GM18858 (cell line): ENCODE measurements around the gene POLDIP2.

Source experiments
- ATAC-seq: cut with Tn5 transposase; IDR thresholded peaks from one replicate; pipeline ENCODE4 v1.9.1; 2021; ENCODE audit not compliant: unreplicated experiment

Gene POLDIP2

DNA sequence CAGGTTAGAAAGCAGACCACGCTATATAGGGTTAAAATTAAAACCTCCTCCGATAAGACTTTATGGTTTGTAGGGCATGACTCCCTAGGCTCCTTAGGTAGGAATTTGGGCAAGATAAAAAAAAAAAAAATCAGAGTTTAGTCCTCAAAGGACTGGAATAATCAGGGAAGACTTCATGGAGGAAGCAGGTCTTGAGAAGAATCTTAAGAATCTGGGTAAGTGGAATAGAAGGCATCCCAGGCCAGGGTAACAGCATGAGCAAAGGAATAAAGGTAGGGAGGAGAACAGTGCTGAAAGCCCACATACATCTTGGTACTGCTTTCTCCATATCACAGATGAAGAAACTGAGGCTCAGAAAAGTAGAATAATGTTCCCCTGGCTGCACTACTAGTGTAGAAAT, 33.2 kb upstream of the POLDIP2 start:
- no peak for ATAC-seq

DNA sequence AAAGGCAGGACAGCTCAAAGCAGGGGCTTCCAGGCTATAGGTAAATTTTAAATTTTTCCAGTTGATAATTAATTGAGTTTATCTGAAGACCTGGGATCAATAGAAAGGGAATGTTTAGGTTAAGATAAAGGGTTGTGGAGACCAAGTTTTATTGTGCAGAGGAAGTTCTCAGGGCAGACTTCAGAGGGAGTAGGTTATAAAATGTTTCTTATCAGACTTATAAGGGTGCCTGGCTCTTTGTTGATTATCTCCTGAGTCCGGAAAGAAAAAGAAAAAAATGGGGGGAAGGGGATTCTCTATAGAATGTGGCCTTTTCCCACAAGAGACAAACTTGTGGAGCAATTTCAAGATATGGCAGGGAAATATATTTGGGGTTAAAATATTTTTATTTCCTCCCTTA, 32.8 kb upstream of the POLDIP2 start:
- ATAC-seq, result no peak

DNA sequence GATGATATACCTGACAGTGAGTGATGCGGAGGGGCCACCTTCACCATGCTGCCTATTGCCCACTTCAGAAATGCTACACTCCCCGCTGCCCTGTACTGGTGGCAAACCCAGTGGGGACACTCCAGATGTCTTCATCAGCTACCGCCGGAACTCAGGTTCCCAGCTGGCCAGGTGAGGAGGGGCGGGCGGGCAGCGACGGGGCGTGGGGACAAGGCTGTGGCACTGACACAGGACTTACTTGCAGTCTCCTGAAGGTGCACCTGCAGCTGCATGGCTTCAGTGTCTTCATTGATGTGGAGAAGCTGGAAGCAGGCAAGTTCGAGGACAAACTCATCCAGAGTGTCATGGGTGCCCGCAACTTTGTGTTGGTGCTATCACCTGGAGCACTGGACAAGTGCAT, 30.8 kb upstream of the POLDIP2 start:
- no peak for ATAC-seq

DNA sequence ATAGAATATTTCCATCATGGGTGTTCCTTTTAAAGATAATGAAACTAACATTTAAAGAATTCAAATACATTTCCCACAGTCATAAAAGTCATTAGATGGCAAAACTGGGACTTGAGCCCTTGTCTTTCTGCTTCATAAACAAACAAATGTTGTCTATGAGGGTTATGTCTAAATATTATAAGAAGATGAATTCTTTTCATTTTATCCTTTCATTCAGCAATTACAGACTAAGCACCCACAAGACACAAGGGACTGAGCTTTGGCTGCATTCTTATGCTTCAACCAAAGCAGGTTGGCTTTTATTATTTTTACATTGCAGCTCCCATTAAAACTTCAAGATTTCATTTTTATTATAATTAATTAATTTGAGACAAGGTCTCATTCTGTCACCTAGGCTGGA, 29.1 kb upstream of the POLDIP2 start:
- ATAC-seq, result no peak

DNA sequence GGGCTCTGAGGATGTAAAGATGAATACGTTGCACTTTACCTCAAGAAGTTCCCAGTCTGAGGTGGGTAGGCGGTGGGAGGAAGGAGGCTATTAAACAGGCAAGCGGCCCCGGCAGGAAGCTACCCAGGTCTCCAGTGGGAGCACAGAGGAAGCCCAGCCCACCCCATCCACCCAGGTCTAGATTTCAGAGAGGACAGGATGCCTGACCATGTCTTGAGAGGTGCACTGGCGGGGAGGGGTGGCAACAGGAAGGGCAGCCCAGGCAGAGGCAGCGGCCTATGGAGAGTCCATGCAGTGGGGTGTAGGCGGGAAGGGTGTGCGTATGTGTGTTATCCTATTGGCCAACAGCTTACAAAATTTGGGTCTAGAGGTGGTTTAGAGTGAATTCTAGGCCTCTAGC, 28.1 kb upstream of the POLDIP2 start:
- ATAC-seq, result no peak

DNA sequence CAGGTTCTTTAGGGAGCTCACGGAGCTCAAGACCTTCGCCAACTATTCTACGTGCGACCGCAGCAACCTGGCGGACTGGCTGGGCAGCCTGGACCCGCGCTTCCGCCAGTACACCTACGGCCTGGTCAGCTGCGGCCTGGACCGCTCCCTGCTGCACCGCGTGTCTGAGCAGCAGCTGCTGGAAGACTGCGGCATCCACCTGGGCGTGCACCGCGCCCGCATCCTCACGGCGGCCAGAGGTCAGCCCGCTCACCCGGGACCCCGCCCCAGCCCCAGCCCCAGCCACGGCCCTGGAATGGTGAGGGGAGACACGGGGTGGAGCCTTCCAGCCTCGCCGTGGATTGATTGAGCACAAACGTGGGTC, 27.7 kb upstream of the POLDIP2 start:
- no peak for ATAC-seq

DNA sequence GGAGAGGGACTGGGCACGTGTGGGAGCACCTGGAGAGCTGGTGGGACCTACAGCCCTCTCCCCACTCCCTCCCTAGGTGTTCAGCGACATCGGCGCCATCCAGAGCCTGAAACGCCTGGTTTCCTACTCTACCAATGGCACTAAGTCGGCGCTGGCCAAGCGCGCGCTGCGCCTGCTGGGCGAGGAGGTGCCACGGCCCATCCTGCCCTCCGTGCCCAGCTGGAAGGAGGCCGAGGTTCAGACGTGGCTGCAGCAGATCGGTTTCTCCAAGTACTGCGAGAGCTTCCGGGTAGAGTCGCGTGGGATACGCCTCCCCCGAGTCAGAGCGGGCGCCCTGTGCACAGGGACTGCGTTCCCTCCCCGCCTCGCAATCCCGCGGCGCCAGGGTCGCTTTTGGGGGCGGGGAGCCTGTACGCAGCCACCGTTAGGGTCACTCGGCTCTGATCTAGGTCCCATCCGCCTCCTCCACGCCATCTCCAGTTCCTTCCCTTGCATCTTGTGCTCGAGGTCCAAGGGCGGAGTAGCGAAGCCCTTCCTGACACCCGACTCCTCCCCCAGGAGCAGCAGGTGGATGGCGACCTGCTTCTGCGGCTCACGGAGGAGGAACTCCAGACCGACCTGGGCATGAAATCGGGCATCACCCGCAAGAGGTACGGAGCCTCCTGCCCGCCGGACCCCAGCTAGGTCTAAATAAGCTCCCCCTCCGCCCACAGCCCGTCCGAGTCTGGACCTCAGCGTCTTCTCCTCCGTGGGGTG, 27.1 kb upstream of the POLDIP2 start:
- ATAC-seq, result no peak

DNA sequence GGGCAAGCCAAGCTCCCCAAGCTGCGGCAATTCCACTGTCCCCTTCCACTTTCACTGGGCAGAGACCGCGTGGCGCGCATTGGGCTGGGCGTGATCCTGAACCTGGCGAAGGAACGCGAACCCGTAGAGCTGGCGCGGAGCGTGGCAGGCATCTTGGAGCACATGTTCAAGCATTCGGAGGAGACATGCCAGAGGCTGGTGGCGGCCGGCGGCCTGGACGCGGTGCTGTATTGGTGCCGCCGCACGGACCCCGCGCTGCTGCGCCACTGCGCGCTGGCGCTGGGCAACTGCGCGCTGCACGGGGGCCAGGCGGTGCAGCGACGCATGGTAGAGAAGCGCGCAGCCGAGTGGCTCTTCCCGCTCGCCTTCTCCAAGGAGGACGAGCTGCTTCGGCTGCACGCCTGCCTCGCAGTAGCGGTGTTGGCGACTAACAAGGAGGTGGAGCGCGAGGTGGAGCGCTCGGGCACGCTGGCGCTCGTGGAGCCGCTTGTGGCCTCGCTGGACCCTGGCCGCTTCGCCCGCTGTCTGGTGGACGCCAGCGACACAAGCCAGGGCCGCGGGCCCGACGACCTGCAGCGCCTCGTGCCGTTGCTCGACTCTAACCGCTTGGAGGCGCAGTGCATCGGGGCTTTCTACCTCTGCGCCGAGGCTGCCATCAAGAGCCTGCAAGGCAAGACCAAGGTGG, 24.0 kb upstream of the POLDIP2 start:
- no peak for ATAC-seq

DNA sequence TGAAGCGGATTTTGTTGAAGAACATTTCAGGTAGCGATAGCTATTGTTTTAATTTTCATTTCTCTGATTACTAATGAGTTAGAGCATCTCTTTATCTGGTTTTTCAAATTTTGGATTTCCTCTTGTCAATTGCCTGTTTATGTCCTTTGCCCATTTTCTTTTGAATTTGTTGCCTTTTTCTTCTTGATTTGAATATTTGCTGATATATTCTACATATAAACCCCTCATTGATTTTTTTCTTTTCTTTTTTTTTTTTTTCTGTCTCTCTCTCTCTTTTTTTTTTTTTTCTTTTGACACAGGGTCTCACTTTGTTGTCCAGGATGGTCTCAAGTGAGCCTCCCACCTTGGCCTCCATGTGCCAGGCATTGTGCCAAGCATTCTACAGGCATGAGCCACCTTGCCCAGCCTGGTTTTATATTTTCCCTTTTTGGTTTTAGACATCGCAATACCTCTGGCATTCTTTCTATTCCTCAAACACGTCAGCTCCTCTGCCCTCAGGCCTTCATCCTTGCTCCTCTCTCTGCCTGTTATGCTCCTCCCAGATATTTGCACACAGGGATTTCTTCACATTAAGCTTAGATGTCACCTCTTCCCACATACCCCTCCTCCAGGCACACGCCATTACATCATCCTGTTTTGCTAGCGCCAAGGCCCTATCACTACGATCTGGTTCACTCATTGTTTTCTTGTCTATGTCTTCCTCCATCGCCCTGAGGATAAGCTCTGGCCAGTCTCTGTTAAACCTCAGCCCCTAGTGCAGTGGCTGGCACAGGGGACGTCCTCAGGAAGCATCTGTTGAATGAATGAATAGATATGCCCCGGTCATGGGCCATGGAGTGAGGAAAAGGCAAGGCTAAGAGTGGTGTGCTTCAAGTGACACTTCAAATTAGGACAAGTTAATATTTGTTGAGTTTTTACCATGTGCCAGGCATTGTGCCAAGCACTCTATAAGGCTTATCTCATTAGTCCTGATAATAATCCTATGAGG, 22.8 kb upstream of the POLDIP2 start:
- ATAC-seq, result no peak

DNA sequence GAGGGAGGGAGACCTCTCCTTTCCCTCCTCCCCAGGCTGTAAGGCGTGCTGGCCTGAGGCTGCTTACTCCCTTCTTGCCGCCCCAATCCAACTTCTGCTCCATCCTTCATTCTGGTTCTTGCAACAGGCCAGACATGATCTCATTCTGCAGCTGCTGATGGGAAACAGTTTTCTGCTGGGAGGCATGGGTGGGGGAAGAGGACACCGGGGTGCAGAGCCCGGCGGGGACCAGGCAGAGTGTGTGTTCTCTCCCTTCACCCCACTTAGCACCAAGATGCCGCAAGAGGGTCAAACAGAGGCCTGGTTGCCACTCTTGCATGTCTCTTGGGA, 15.6 kb upstream of the POLDIP2 start:
- ATAC-seq, result no peak

DNA sequence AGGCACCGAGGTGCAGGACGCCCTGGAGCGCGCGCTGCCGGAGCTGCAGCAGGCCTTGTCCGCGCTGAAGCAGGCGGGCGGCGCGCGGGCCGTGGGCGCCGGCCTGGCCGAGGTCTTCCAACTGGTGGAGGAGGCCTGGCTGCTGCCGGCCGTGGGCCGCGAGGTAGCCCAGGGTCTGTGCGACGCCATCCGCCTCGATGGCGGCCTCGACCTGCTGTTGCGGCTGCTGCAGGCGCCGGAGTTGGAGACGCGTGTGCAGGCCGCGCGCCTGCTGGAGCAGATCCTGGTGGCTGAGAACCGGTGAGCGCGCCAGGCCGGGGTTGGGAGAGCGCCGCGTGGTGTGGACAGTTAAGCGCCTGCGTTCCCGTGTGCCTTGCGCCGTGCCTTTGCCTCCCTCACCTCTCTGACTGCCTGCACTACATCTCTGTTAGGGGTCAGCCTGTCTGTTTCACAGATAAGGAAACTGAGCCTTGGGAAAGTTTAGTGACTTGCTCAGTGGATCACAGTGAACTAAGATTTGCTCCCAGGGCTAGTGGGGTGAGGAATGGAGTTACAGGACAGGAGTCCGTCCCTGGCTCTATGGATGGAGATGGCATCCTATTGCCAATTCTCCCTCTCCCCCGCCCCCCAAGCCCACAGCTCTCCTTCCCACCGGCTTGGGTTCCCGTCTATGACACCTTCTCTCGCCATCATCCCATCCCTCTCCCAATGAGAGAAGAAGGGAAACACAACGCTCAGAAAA, 15.0 kb upstream of the POLDIP2 start:
- ATAC-seq, result no peak

DNA sequence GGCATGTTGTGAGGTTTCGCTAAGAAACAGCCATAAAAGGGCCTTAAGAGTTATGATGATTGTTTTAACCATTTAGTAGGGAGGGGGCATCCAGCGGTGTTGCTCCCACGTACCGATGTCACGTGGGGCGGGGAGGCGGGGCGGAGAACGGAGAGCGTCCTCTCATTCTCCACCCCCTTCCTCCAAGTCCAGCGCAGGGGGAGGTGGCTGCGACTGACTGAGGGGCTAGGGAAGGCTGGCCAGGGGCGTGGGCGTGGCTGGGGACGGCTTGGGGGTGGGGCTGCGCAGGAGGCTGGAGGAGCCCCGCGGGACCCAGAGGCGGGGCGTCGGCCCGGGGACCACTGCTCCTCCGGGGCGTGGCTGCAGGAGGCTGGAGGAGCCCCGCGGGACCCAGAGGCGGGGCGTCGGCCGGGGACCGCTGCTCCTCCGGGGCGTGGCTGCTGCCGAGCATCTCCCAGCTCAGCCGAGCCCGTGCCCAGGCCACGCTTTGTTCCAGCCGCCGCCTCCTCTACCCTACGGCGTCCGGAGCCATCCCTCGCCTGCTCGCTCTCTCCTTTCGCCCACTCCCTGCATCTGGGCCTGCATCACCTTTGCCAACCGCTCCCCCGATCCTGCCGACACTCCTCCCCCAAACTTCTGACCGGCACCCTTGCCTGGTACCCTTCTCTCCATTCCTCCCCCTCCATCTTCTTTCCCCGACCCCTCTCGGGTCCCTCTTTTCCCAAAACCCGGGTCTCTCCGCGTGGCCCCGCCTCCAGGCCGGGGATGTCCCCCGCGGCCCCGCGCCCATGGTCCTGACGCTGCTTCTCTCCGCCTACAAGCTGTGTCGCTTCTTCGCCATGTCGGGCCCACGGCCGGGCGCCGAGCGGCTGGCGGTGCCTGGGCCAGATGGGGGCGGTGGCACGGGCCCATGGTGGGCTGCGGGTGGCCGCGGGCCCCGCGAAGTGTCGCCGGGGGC, 14.2 kb upstream of the POLDIP2 start, which contains the start of gene SARM1:
TSS of gene SARM1 (plus strand) at position 450 of the 958 bp plus-strand sequence. CDS start at position 789, 339 bp downstream.
- peak; percentile 60 for ATAC-seq

DNA sequence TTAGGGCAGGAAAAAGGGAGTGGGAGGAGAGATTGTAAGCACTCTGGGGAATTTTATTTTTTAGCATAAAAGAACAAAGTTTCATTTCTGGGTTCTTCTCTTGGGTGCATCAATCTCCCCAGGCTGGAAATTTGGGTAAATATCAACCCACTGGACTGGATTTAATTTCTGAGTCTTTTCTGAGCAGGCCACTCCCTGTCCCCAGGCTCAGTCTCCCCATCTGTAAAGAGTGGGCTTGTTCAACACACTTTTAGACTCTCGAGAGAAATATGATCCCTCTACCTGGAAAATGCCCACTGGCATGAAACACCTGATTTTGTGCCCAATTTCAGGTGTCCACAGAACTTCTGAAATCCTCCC, 13.4 kb upstream of the POLDIP2 start:
- ATAC-seq, result no peak

DNA sequence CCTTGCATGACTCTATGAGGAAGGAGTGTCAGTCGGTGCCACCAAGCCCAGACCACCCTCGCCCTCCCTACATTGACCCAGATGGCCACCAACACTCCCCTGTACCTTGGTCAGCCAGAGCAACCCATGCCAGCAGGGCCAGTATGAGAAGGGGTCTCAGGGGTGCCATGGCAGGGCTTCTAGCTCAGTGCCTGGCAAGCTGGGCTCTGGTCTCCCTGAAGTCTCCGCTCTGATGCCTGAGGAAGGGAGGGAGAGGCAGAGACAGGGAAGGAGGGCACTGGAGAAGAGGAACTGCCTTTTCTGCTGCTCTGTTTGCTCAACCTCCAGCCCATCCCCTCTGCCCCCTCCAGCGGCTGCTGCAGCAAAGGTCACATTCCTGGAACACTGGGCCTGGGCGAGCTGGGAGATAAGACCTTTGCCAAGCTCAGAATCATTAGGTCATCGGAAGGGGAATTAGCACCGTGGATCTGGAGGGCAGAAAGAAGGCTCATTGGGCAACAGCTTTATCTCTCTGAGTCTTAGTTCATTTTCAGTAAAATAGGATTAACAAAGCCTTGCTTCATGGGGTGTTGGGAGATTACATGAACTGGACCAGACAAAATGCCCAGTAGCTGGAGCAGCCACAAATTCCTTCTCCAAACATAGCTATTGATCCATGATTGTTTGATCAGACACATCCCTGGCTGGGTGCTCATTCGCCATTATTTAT, 12.9 kb upstream of the POLDIP2 start, which contains the start of gene VTN:
TSS of gene VTN (minus strand) at position 273 of the 709 bp plus-strand sequence. CDS start at position 169, 104 bp downstream.
- ATAC-seq, result no peak

DNA sequence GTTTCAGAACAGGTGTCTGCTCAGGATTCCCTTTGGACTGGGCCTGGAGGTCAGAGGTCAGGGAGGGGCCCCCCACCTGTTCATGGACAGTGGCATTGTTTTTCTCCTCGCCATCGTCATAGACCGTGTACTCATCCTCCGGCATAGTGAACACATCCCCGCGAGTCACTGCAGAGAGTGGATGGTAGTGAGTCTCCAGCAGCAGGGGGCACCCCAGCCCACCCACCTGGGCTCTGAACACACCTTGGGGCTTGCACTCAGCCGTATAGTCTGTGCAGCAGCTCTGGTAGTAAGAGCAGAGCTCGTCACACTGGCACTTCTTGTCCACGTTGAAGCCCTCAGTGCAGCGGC, 12.3 kb upstream of the POLDIP2 start:
- ATAC-seq, result no peak

DNA sequence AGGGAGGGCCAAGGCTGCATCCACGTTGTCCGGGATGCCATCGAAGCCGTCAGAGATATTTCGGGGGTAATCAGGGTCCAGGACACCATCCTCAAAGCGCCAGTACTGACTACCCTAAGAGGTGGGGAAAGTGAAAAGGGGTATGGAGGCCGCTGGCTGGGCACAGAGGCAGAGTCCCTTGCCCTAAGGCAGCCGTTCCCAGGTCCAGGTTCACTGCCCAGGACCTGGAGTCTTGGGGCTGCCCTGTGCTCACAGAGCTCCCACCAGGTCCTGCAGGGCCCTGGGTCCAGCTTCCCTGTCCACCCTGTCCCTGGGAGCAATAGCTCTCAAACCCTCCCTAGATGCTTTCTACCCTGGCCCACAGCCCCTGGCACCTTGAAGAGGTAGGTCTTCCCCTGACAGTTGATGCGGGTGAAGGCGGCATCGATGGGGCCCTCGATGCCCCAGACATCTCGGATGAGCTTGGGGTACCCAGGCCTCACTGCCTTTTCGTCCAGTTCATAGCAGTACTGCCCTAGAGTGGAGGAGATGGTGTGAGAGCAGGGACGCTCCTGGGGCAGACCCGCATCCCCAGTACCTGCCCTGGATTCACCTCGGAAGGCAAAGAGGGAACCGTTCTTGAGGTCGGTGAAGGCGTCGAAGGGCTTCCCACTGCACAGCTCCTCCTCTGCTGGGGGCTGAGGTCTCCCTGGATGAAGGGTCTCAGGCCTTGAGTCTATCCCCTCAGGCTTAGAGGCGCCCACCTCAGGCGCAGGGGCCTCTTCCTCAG, 11.8 kb upstream of the POLDIP2 start:
- no peak for ATAC-seq

DNA sequence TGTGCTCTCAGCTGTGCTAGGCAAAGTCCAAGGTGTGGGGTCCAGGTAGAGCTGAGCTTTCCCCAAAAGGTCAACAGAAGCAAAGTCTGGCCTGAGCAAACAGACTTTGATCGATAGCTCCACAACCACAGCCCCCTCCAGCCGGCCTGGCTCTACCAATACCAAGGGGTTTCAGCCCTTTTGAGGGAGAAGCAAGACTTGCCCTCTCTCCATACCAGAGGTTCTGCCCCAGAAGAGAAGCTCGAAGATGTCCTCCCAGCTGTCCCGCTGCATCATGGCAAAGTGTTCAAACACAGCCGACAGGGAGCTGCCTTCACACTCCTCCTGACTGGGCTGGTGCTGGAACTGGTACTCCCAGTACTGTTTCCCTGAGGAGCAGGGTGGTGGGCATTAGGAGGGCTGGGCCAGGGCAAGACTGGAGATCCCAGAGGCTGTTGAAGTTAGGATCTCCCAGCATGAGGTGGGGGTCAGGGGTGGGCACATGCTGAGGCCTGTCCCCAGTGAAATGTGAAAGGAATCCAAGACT, 11.0 kb upstream of the POLDIP2 start:
- ATAC-seq, result no peak

DNA sequence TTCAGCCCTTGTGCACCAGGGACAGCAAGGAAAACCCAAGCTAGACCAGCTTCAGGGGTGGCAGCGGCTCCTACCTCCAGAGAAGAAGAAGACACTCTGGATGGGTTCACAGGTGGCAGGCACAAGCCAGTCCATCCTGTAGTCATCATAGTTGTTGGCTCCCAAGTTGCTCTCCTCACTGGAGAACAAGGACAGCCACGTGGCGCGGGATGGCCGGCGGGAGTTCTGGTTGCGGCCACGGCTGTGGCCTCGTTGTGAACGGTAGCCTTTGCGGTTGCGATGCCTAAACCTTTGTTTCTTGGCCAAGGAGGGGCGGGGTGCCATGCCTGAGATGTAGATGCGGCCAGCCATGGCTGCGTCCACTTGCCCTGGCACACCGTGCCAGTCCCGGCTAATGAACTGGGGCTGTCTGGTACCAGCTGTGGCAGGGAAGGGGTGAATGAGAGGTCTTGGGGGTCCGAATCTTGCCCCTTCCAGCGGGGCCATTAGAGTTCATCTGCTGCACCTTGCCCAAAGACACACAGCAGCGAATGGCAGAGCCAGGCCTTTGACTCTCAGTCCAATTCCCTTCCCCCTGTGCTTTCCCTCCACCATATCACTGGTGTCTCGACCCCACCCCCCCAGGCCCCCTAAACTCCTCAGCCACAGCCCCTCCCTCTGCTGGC, 10.4 kb upstream of the POLDIP2 start:
- ATAC-seq, result no peak
